Measurements from ENCODE around the gene LYSET. TPM values are rescaled to one million over a fixed set of nuclear protein-coding genes. Genes with fewer than 3 reads are reported as not detected.
"Not testable (repeated sequence)": the region's sequence is repeated elsewhere in the genome, so short reads cannot be mapped to it uniquely, and the experiment has no call there.

LYSET gene
- polyA plus RNA-seq, 1 experiment, result 15.6 TPM

GRCh38 chr14:93171376-93171775 is 13.7 kb upstream of the LYSET start:
- Histone ChIP-seq H3K27ac (ENCODE audit: low read depth, low read length) (no peak overlapping the region), H3K4me3 (ENCODE audit: low read depth, low read length) (no peak overlapping the region), H3K9me3 (ENCODE audit: control insufficient read depth, insufficient read depth, low read length) (no peaks in the 10 kb centered on the region), H3K27me3 (ENCODE audit: control insufficient read depth, insufficient read depth, low read length) (no peaks in the 10 kb centered on the region)
- ChIA-PET POLR2A (no interaction called here), CTCF (interaction anchor here (3.8 kb wide), 1 partner anchor 58 kb away, joined by 20 read pairs; no protein-coding TSS in a partner anchor)
- DNase-seq (ENCODE audit: low read depth, low spot score), result no peak
- TF ChIP-seq CTCF (IDR thresholded peaks at IDR 0.05; ENCODE audit: low read depth, low read length), result no peak

- POLR2A ChIA-PET, result interaction anchor here (2.9 kb wide), 1 partner anchor 11 kb away, joined by 10 read pairs; the partner anchor contains the start of genes LYSET and MOAP1
- Histone ChIP-seq H3K9me3 (ENCODE audit: control insufficient read depth, insufficient read depth, low read length) (no peaks in the 10 kb centered on the region), H3K4me3 (ENCODE audit: low read depth, low read length) (no peak overlapping the region), H3K27me3 (ENCODE audit: control insufficient read depth, insufficient read depth, low read length) (no peaks in the 10 kb centered on the region), H3K27ac (ENCODE audit: low read depth, low read length) (no peak overlapping the region)
- DNase-seq (ENCODE audit: low read depth, low spot score), result no peak
- no peak for TF ChIP-seq CTCF (IDR thresholded peaks at IDR 0.05; ENCODE audit: low read depth, low read length)
- CTCF ChIA-PET, result interaction anchor here (3.8 kb wide), 1 partner anchor 61 kb away, joined by 20 read pairs; no protein-coding TSS in a partner anchor
These were observed 11.1 kb upstream of the LYSET start for GRCh38 chr14:93173943-93174395.

DNA sequence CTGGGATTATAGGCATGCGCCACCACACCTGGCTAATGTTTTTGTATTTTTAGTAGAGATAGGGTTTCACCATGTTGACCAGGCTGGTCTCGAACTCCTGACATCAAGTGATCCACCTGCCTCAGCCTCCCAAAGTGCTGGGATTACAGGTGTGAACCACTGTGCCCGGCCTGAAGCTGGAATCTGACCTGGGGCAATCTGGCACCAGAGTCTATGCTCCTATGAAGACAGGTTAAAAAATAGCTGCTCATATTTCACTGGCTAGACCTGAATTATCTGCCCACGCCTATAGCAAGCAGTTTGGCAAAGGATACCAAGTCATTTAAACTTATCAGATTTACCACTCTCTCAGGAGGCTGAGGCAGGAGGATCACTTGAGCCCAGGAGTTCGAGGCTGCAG is 10.4 kb upstream of the LYSET start:
- H3K4me3 ChIP-seq (ENCODE audit: low read depth, low read length); DNase-seq (ENCODE audit: low read depth, low spot score); H3K27me3 ChIP-seq (ENCODE audit: control insufficient read depth, insufficient read depth, low read length); H3K27ac ChIP-seq (ENCODE audit: low read depth, low read length); H3K9me3 ChIP-seq (ENCODE audit: control insufficient read depth, insufficient read depth, low read length): not testable (repeated sequence)
- CTCF ChIA-PET, result interaction anchor here (3.8 to 5.9 kb wide), 2 partner anchors 61 to 62 kb away, joined by 20 to 72 read pairs; partner anchors contain the start of gene ITPK1
- POLR2A ChIA-PET, result interaction anchor here (0.6 to 2.9 kb wide), 2 partner anchors 10 to 380 kb away, joined by 4 to 10 read pairs; partner anchors contain the start of genes LYSET and MOAP1

DNA sequence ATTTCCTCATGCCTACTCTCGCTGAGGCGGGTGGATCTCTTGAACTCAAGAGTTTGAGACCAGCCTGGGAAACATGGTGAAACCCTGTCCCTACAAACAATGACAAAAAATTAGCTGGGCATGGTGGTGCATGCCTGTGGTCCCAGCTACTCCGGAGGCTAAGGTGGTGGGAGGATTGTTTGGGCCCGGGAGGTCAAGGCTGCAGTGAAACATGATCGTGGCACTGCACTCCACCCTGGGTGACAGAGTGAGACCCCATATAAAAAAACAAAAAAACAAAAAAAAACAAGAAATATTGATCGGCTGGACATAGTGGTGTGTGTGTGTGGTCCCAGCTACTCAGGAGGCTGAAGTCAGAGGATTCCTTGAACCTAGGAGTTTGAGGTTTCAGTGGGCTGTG is 9.6 kb upstream of the LYSET start:
- no peak for DNase-seq (ENCODE audit: low read depth, low spot score)
- ChIA-PET CTCF (interaction anchor here (1.3 to 5.9 kb wide), 4 partner anchors 15 to 223 kb away, joined by 4 to 72 read pairs (median 9); partner anchors contain the start of gene ITPK1), POLR2A (interaction anchor here (2.9 kb wide), 1 partner anchor 9 kb away, joined by 10 read pairs; the partner anchor contains the start of genes LYSET and MOAP1)
- Histone ChIP-seq H3K4me3 (ENCODE audit: low read depth, low read length) (no peak overlapping the region), H3K9me3 (ENCODE audit: control insufficient read depth, insufficient read depth, low read length) (no peaks in the 10 kb centered on the region), H3K27ac (ENCODE audit: low read depth, low read length) (no peak overlapping the region), H3K27me3 (ENCODE audit: control insufficient read depth, insufficient read depth, low read length) (no peaks in the 10 kb centered on the region)
- TF ChIP-seq CTCF (IDR thresholded peaks at IDR 0.05; ENCODE audit: low read depth, low read length), result no peak

DNA sequence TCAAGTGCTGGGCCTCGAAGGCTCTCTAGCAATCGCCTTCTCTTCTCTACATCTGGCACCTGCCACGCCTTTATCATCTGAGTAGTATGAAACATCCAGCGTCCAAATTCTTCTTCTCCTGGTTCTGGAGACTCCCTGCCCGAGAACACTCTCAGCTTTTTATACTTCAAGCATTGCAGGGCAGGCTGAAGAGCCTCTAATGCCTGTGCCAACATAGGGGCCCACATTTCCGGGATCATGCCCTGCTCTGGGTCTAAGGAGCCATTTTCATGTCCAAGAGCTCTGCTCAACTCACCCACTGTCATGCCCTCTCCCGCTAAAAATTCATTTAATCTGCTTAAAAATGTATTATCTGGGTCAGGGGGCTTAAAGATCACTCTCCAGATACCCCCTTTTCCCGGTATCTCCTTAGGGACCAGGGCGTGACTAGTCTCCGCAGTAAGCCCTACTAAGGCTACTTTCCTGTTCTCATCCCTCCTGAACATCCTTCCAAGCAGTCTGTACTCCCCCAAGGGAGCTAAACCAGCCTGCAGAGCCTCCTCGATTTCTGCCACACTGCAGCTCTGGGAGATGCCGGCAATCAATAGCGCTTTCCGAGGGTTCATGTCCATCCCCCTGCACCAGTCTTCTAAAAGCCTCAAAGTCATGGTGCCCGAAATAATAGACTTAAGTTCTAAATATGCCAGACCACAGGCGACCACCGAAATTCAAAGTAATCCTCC is 1.4 kb upstream of the LYSET start:
- ChIA-PET CTCF (interaction anchor here (0.9 to 3.8 kb wide), 4 partner anchors 8 to 71 kb away, joined by 3 to 13 read pairs (median 6); partner anchors contain the start of genes GON7 and UBR7), POLR2A (interaction anchor here (1.9 kb wide), 1 partner anchor 9 kb away, joined by 10 read pairs; no protein-coding TSS in a partner anchor)
- Histone ChIP-seq H3K27me3 (ENCODE audit: control insufficient read depth, insufficient read depth, low read length) (no peaks in the 10 kb centered on the region), H3K9me3 (ENCODE audit: control insufficient read depth, insufficient read depth, low read length) (no peaks in the 10 kb centered on the region), H3K27ac (ENCODE audit: low read depth, low read length) (no peak overlapping the region), H3K4me3 (ENCODE audit: low read depth, low read length) (peak overlapping the region; percentile 98)
- no peak for TF ChIP-seq CTCF (IDR thresholded peaks at IDR 0.05; ENCODE audit: low read depth, low read length)
- DNase-seq (ENCODE audit: low read depth, low spot score), result no peak

Measured in AG04450 (cell line).